GM21360 (cell line): ENCODE data around the gene GTPBP10.
"Not testable (repeated sequence)": the region's sequence is repeated elsewhere in the genome, so short reads cannot be mapped to it uniquely, and the experiment has no call there.

ENCODE experiments used
- ATAC-seq: cut with Tn5 transposase; IDR thresholded peaks from one replicate; pipeline ENCODE4 v1.9.1; 2021; ENCODE audit warnings: mild to moderate bottlenecking, moderate library complexity; ENCODE audit not compliant: unreplicated experiment

GTPBP10 gene, protein sequence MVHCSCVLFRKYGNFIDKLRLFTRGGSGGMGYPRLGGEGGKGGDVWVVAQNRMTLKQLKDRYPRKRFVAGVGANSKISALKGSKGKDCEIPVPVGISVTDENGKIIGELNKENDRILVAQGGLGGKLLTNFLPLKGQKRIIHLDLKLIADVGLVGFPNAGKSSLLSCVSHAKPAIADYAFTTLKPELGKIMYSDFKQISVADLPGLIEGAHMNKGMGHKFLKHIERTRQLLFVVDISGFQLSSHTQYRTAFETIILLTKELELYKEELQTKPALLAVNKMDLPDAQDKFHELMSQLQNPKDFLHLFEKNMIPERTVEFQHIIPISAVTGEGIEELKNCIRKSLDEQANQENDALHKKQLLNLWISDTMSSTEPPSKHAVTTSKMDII

DNA sequence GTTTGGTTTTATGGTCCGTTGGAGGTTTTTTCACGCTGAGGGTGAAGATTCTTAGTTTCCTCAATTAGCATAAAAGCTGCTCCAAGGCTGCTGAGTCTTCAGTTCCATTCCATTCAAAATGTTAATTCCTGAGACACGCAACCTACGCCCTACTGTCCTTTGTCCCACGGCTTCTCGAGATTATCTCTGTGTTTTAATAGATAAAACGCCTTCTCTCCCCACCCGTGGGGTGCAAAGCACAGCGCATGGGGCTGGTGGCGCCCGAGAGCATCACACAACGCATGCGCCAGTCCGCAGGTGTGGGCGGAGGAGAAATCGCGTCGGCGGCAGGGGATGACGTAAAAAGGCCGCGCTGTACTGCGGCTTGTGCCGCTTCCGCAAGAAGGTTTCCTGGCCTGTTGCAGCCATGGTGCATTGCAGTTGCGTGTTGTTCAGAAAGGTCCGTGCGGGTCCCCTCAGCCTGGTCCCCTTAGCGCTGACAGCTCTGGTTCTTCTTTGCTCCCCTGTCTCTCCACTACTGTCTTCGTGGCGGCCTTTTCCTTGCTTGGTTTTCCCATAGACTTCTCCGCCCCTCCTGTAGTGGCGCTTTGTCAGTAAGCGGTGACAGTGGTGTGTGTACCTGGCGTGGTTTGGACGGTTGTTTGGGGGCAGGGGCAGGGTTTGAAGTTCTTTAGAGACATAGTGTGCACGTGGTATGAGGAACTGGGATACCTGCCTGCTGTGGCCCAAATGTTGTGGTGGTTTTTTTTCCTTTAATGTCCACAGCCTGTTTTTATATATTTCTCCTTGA is at the start of gene GTPBP10:
Gene GTPBP10 (plus strand): TSS at position 381 of the 790 bp plus-strand sequence. CDS start 26 bp downstream, at position 407.
- ATAC-seq: peak; percentile 93

DNA sequence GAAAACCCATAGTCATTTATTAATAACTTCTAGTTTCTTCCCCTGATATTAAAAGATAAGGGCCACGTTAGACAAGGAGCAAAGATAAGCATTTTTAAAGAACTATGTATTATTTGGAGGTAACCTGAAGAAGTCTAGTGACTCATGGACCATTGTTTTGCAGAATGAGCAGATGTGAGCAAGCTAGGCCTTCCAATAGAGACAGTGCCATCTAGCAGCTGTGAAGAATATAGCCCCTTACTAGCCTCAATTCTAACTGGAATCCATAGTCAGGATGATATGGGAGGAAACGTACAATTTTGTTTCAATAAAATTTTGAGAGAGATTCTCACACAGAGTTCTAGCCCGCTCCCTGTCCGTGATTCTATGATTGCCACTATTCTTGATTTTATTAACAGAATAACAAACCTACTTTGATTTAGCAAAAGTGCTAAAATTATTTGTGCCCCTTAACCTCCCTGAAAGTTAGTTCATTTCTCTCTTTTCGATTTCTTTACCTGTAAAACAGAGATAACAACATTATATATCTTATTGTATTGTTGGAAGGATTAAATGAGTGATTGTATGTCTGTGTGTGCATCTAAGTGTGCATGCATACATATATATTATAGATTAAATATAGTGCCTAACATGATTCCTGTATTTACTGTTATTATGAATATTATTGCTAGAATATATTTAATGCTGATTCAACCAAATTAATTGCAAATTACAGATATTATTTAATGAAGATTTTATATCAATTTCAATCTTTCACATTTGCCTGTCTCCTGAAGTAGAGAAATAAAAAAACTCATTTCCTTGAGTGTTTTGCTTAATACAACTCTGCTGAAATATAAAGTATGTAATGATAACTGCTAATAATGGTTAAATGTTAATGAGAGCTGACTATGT is 48.1 kb upstream of the GTPBP10 start:
- peak; percentile 91 for ATAC-seq

DNA sequence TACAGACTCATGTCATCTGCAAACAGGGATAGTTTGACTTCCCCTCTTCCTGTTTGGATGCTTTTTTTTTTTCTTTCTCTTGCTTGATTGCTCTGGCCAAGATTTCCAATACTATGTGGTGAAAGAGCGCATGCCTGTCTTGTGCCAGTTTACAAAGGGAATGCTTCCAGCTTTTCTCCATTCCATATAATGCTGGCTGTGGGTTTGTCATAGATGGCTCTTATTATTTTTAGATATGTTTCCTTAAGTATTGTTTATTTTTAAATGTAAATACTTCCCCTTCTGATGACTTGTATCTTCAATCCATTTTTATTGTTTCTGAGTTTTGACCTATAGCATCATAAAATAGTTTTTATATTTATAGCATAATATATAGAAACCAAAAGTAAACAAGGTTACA is 43.3 kb upstream of the GTPBP10 start:
- no peak for ATAC-seq

DNA sequence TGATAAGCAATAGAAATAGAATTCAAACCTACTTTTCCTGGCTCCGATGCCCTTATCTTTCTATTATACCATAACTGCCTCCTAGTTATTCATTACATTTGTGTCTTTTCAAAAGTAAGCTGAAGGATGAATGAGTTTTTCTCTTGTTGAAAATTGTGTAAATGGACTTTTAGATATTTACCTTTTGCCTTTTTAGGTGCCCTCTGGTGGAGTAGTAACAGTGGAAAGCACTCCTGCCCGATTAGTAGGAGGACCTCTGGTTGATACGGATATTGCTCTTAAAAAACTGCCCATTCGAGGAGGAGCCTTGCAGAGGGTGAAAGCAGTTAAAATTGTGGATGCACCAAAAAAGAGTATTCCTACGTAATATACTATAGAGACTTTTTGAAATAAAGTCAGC is 36.6 kb upstream of the GTPBP10 start:
- no peak for ATAC-seq

DNA sequence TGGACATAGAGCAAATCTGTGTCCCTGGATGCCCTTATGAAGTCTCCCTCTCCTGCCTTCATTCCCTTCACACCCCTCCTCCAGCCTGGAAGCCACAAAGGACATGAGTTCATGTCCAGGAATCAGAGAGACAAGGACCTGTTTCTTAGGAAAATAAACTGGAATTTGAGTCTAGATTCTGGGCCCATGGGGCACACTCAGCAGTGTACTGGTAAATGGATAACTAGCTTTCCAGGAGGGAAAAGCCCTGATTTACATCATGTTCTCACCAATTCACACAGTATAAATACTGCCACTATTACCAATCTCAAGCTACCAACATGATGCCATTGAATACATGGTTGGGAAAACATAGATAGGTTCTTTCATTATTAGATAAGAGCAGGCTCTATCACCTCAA is 35.3 kb upstream of the GTPBP10 start:
- no peak for ATAC-seq

DNA sequence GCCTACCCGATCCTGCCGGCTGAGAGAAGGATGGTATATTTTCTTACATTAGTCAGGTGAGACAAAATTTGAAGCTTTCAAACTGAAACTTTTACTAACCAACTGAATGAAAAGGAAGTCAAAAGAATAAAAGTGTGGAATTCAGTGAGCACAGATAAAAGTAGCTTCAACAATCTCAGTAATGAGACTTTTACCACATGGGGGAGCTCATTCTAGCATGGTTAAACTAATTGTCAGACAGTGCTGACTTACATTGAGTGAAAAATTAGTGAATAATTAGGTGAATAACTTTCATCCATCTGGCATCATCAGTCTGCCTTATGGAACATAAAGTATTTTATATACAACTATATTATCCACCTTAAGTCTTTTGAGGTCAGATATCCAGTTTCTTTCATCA is 33.8 kb upstream of the GTPBP10 start:
- no peak for ATAC-seq

DNA sequence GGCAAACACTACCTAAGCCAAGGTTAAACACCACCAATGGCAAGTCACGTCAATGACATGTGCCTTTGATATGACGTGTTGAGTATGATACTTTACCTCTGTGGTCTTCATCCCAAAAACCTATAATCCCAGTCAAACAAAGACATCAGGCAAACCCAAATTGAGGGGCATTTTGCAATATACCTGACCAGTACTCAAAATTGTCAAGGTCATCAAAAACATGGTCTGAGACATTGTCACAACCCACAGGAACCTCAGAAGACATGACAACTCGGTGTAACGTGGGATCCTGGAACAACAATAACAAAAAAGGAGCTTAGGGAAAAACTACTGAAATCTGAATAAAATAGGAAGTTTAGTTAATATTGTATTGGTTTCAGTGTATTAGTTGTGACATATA is 32.6 kb upstream of the GTPBP10 start:
- no peak for ATAC-seq

DNA sequence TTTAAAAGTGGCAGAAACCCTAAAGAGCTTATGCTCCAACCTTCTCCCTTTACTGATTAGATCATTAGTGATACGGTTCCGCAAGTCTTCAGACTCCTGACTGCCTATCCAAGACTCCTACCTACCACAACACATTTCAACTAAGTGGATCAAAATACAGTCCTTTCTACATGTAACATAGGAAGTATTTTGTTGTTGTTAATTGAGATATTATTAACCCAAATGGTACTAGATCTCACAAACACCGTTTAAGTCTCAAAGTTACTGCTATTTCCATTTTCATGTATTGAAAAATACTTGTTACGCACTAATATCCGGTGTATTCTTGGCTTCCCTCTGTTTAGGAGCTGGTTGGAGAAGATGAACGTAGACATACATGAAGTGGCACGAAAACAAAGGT is 26.5 kb upstream of the GTPBP10 start:
- no peak for ATAC-seq

DNA sequence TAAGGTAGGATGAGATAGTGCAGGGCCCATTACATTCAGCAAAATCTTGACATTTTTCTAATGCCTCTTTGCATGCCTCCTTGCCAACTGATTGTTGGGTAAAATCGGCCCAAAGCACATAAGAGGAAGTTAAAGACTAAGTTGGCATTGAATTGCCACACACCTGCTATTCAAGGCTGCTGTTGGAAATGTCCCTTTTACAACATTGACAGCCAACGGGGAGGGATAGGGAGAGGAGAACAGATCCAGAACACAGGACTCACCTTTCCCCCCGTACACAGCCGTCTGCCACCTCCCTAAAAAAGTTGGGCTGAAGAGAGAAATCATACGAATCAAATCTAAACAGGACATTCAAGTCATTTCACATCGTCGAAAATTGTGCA is 26.1 kb upstream of the GTPBP10 start:
- ATAC-seq: no peak

DNA sequence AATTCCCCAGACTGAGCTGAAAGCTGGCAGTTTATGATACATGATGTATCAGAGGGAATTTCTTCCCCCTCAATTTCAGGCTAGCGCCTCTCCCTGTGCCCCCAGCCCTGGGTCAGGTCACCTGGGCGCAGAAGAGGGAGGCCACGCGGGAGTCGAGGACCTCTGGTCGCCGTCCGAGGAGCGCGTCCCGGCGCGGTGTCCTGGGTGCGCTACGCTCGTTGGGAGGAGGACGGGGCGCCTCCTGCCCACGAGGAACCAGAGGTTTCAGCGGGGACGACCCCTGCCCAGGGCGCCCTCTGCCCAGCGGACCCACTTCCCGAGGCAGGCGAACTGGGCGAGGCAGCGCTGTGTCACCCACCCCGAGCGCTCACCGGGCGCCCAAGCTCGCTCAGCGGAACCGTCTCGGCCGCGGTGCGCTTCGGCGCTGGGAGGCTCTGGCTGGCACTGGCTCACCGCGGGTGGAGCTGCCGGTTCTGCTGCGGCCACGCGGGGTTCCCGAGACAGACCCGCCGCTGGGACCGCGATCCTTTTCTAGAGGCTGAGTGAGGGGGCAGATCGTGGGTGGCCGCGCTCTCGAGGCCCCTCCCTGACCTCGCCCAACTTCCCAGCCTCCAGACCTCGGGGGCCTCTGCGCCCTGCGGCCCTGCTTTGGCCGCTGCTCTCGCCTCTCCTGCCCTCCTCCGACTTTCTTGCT is 25.6 kb upstream of the GTPBP10 start, which contains the start of gene FAM237B:
Gene FAM237B (minus strand): TSS at position 504 of the 694 bp plus-strand sequence. CDS start 1,556 bp downstream, outside the sequence.
- ATAC-seq: no peak

DNA sequence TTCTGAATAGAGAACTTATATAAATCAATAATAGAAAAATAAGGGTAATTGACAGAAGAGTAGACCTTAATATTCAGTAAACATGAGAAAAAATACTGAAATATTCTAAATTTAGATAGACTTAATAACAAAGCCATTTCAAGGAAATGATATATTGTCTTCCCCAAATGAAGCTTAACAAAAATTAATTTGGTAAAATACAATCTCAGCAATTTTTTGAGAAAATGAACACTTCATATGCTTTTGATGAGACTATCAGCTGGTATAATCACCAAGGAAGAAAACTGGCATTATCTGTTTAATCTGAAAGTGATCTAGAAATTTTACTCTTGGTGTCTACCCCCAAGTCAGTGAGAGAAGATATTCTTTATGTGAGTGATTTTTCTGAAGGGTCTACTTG is 23.7 kb upstream of the GTPBP10 start:
- no peak for ATAC-seq

DNA sequence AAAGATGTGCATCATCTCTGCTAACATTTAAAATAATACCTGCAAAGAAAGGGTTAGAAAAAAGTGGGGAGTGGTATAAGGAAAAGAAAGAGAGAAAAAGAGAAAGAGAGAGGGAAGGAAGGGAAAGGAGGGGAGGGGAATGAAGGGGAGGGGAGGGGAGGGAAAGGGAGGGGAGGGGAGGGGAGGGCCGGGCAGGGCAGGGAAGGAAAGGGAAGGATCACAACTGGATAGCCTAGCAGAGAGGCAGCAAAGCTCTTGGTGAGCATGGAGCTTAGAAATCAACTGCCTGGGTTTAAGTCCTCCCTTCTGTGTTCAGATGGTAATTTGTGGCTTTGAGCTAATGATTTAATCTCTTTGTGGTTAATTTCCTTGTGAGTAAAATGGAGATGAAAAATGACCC is 20.0 kb upstream of the GTPBP10 start:
- no peak for ATAC-seq

DNA sequence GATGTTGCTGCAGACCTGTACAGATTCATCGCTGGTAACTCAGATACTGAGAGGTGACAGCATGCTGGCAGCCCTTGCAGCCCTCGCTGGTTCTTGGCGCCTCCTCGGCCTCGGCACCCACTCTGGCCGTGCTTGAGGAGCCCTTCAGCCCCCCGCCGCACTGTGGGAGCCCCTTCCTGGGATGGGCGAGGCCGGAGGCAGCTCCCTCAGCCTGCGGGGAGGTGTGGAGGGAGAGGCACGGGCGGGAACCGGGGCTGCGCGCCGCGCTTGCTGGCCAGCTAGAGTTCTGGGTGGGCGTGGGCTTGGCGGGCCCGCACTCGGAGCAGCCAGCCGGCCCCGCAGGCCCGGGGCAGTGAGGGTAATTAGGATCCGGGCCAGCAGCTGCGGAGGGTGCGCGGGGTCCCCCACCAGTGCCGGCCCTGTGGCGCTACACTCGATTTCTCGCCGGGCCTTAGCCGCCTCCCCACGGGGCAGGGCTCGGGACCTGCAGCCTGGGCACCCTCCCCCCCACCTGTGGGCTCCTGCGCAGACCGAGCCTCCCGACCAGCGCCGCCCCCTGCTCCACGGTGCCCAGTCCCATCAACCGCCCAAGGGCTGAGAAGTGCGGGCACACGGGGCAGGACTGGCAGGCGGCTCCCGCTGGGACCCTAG is 12.2 kb upstream of the GTPBP10 start:
- no peak for ATAC-seq

DNA sequence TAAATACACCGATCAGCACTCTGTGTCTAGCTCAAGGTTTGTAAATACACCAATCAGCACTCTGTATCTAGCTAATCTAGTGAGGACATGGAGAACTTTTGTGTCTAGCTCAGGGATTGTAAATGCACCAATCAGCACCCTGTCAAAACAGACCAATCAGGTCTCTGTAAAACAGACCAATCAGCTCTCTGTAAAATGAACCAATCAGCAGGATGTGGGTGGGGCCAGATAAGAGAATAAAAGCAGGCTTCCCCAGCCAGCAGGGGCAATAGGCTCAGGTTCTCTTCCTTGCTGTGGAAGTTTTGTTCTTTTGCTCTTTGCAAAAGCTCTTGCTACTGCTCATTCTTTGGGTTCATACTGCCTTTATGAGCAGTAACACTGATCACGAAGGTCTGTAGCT is 11.6 kb upstream of the GTPBP10 start:
- ATAC-seq: not testable (repeated sequence)

DNA sequence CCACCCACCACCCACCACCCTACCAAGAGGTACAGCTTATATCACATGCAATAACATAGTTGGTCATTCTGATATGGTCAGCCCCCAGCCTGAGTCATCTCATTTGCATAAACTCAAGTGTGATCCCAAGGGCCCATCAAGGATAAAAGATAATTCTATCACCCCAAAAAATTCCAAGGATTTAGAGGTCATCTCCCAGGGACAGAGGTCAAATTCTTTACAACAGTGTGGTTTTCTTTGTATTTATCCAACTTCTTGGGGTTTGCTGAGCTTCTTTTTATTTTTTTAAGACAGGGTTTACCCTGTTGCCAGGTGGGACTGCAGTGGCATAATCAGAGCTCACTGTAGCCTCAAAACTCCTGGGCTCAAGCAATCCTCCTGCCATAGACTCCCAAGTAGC is 9.4 kb upstream of the GTPBP10 start:
- ATAC-seq: no peak

DNA sequence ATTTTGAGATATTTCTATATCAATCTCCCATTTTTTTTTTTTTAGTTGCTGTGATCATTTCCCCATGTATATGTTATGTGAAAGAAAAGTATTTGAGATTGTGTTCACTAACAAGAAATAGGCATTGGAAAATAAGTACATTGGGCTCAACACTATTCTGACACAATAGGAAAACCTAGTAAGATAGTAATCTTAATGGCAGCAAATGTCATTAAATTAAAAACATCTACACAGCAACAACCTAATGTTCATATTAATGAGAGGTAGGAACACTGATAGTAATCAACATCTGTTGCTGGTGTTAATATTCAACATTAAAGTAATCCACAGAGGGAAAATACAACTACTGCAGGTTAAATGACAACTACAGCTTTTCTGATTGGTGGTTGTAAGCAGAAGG is 1.5 kb upstream of the GTPBP10 start:
- no peak for ATAC-seq

DNA sequence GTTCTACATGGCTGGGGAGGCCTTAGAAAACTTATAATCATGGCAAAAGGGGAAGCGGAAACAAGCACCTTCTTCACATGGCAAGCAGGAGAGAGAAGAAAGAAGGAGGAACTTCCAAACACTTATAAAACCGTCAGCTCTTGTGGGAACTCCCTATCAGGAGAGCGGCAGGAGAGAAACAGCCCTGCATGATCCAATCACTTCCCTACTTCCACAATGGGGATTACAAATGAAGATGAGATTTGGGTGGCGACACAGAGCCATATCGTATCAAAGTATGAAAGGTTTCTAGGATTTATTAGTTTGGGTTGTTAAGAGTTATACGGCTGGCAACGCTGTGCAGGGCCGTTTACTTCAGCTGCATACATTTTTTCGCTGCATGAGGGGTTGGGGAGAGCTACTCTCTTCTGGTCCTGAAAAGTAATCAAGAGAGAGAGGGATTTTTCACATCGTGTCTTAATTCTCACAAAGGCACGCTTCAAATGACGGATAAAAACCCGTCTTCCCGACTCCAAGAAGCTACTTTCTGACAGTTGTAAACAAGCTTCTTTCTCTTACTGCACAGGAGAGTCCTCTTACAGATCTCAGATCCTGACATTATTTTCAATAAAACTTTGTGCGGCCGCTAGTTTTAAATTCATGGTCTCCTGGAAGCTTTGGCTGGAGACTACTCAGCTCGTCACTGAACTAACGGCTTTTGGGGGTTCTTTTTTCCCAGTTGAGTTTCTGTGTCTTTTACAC is 751 bp upstream of the GTPBP10 start:
- ATAC-seq: peak; percentile 1

DNA sequence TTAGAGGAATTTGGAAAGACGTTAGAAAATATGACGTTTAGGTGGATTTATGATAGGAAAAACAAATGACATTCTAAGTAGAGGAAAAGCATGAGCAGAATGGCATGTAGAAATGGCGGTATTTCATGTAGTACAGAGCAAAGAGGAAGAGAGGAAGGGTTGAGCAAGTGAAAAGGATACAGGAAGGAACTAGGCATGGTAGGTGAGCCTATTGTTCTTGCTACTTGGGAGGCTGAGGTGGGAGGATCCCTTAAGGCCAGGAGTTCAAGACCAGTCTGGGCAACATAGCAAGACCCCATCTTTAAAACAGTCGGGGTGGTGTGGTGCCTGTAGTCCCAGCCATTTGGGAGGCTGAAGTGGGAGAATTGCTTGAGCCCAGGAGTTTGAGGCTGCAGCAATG is 1.2 kb downstream of the GTPBP10 start:
- ATAC-seq: no peak

DNA sequence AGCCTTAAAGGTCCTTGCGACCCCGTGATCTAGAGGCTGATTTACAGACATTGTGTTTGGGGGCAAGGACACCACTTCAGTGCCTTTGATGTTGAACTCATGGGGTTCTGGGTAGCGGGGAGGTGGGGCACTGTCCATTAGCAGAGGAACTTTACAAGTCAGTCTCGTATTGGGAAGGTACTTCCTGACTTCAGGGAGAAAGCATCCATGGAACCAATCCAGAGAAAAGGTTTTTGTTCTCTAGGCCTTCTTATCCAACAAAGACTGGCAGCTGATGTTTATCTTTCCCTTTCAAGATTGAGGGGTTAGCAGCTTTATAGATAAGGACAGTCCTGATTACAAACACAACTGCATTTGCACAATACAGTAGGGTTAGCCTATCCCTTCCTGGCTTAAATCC is 2.8 kb downstream of the GTPBP10 start:
- no peak for ATAC-seq
